Measurements from ENCODE around the gene TXNL4A. TPM values are rescaled to one million over a fixed set of nuclear protein-coding genes. Genes with fewer than 3 reads are reported as not detected.
"Not testable (repeated sequence)": the region's sequence is repeated elsewhere in the genome, so short reads cannot be mapped to it uniquely, and the experiment has no call there.

Gene TXNL4A
- total RNA-seq, 2 experiments from 2014 or later, result 55.0 to 55.7 TPM

DNA sequence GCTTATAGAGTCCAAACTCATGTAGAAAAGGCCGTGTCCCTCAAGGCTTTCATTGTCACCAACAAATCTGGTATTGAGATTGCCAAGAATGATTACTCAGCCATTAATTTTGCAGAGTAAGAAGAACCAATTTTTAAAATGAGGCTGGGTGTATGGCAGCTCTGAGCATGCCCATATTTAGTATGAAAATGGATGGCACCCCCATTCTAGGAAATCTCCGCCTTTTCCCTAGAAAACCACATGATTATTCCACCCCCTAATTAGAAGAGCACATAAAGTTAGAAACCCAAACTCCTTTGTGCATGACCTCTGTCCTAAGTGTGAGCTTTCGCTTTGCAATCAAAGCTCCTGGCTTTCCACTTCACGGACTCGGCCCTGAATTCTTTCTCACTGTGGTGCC lies 14.1 kb upstream of the TXNL4A start:
- Histone ChIP-seq H3K36me3 (ENCODE audit: insufficient read depth, low read length) (no peaks in the 10 kb centered on the region), H3K27me3 (ENCODE audit: control insufficient read depth in 1 of 2, insufficient read depth in 2 of 2, low read length in 2 of 2) (no peaks in the 10 kb centered on the region), H3K4me3 (ENCODE audit: low read length) (no peak overlapping the region), H3K4me1 (ENCODE audit: insufficient read depth, low read length) (no peaks in the 10 kb centered on the region), H3K9me3 (ENCODE audit: control insufficient read depth in 1 of 2, insufficient read depth in 1 of 2, low read length in 2 of 2) (peaks cover 0 to 28% of the 10 kb centered on the region in 2 experiments), H3K27ac (ENCODE audit: low read depth in 1 of 2, low read length in 2 of 2) (no peak overlapping the region)
- no peak overlapping the region for H3K27ac Mint-ChIP-seq
- no peak overlapping the region for H3K4me3 Mint-ChIP-seq
- CTCF ChIA-PET, result no interaction called here
- POLR2A ChIA-PET, result no interaction called here
- DNase-seq (no peak), ATAC-seq (ENCODE audit: poor library complexity) (no peak)
- TF ChIP-seq, protein P1, sequence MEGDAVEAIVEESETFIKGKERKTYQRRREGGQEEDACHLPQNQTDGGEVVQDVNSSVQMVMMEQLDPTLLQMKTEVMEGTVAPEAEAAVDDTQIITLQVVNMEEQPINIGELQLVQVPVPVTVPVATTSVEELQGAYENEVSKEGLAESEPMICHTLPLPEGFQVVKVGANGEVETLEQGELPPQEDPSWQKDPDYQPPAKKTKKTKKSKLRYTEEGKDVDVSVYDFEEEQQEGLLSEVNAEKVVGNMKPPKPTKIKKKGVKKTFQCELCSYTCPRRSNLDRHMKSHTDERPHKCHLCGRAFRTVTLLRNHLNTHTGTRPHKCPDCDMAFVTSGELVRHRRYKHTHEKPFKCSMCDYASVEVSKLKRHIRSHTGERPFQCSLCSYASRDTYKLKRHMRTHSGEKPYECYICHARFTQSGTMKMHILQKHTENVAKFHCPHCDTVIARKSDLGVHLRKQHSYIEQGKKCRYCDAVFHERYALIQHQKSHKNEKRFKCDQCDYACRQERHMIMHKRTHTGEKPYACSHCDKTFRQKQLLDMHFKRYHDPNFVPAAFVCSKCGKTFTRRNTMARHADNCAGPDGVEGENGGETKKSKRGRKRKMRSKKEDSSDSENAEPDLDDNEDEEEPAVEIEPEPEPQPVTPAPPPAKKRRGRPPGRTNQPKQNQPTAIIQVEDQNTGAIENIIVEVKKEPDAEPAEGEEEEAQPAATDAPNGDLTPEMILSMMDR (IDR thresholded peaks at IDR 0.05), result no peak
- H3K4me1 Mint-ChIP-seq (ENCODE audit: low read depth), result no peaks in the 10 kb centered on the region
- intact Hi-C loops (cut with DNase I, micrococcal nuclease), result no loop called here
- peaks cover 7% of the 10 kb centered on the region for H3K9me3 Mint-ChIP-seq
- H3K27me3 Mint-ChIP-seq, result no peaks in the 10 kb centered on the region
- H3K36me3 Mint-ChIP-seq (ENCODE audit: low read depth), result peaks cover 9% of the 10 kb centered on the region

DNA sequence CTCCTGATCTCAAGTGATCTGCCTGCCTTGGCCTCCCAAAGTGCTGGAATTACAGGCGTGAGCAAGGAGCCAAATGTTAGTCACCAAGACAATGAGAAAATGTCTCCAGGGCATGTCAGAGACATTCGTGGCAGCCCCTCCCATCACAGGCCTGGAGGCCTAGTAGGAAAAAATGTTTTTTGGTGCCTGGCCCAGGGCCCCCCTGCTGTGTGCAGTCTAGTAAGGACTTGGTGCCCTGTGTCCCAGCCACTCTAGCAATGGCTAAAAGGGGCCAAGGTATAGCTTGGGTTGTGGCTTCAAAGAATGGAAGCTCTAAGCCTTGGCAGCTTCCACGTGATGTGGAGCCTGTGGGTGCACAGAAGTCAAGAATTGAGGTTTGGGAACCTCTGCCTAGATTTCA lies 12.5 kb upstream of the TXNL4A start:
- Mint-ChIP-seq H3K36me3 (ENCODE audit: low read depth) (peaks cover 9% of the 10 kb centered on the region), H3K4me3 (no peak overlapping the region), H3K4me1 (ENCODE audit: low read depth) (no peaks in the 10 kb centered on the region), H3K27me3 (no peaks in the 10 kb centered on the region), H3K27ac (no peak overlapping the region), H3K9me3 (peaks cover 5% of the 10 kb centered on the region)
- intact Hi-C loops (cut with DNase I, micrococcal nuclease), result no loop called here
- Histone ChIP-seq H3K27ac (ENCODE audit: low read depth in 1 of 2, low read length in 2 of 2) (no peak overlapping the region), H3K4me3 (ENCODE audit: low read length) (no peak overlapping the region), H3K9me3 (ENCODE audit: control insufficient read depth in 1 of 2, insufficient read depth in 1 of 2, low read length in 2 of 2) (peaks cover 0 to 26% of the 10 kb centered on the region in 2 experiments), H3K27me3 (ENCODE audit: control insufficient read depth in 1 of 2, insufficient read depth in 2 of 2, low read length in 2 of 2) (no peaks in the 10 kb centered on the region), H3K4me1 (ENCODE audit: insufficient read depth, low read length) (no peaks in the 10 kb centered on the region), H3K36me3 (ENCODE audit: insufficient read depth, low read length) (no peaks in the 10 kb centered on the region)
- ChIA-PET POLR2A (no interaction called here), CTCF (no interaction called here)
- TF ChIP-seq, protein P1 (IDR thresholded peaks at IDR 0.05), result no peak
- DNase-seq (no peak), ATAC-seq (ENCODE audit: poor library complexity) (no peak)

DNA sequence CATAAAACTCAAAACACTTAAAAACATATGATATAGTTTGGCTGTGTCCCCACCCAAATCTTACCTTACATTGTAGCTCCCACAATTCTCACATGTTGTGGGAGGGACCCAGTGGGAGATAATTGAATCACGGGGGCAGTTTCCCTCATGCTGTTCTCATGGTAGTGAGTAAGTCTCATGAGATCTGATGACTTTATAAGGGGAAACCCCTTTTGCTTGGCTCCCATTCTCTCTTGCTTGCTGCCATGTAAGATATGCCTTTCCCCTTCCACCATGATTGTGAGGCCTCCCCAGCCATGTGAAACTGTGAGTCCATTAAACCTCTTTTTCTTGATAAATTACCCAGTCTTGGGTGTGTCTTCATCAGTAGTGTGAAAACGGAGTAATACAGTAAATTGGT lies 11.3 kb upstream of the TXNL4A start:
- H3K36me3 ChIP-seq (ENCODE audit: insufficient read depth, low read length); H3K4me1 ChIP-seq (ENCODE audit: insufficient read depth, low read length); H3K27me3 ChIP-seq (ENCODE audit: control insufficient read depth in 1 of 2, insufficient read depth in 2 of 2, low read length in 2 of 2); H3K4me3 Mint-ChIP-seq; H3K4me3 ChIP-seq (ENCODE audit: low read length); H3K9me3 Mint-ChIP-seq; H3K27ac Mint-ChIP-seq; intact Hi-C loops (cut with DNase I, micrococcal nuclease); DNase-seq; H3K4me1 Mint-ChIP-seq (ENCODE audit: low read depth); H3K27me3 Mint-ChIP-seq; H3K27ac ChIP-seq (ENCODE audit: low read depth in 1 of 2, low read length in 2 of 2); ATAC-seq (ENCODE audit: poor library complexity); POLR2A ChIA-PET; H3K36me3 Mint-ChIP-seq (ENCODE audit: low read depth); CTCF ChIA-PET: not testable (repeated sequence)
- H3K9me3 ChIP-seq (ENCODE audit: control insufficient read depth in 1 of 2, insufficient read depth in 1 of 2, low read length in 2 of 2), result peaks cover 0 to 22% of the 10 kb centered on the region in 2 experiments

DNA sequence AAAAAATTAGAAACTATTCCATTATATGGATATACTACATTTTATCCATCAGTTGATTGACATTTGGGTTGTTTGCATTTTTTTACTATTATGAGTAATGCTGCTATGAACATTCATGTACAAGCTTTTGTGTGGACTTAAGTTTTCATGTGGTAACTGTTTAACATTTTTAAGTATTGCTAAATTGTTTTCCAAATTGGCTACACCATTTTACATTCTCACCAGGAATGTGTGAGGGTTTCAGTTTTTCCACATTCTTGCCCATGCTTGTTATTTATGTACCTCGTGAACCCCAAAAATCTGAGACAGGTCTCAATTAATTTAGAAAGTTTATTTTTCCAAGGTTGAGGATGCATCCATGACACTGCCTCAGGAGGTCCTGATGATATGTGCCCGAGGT lies 3.1 kb upstream of the TXNL4A start:
- CTCF ChIA-PET, result no interaction called here
- Mint-ChIP-seq H3K27me3 (no peaks in the 10 kb centered on the region), H3K9me3 (no peaks in the 10 kb centered on the region), H3K4me3 (no peak overlapping the region), H3K4me1 (ENCODE audit: low read depth) (peaks cover 14% of the 10 kb centered on the region), H3K27ac (no peak overlapping the region), H3K36me3 (ENCODE audit: low read depth) (peaks cover 16% of the 10 kb centered on the region)
- POLR2A ChIA-PET, result no interaction called here
- no peak overlapping the region for H3K4me3 ChIP-seq (ENCODE audit: low read length)
- intact Hi-C loops (cut with DNase I, micrococcal nuclease), result no loop called here
- no peak overlapping the region for H3K27ac ChIP-seq (ENCODE audit: low read depth in 1 of 2, low read length in 2 of 2)
- H3K4me1 ChIP-seq (ENCODE audit: insufficient read depth, low read length), result peaks cover 13% of the 10 kb centered on the region
- no peaks in the 10 kb centered on the region for H3K36me3 ChIP-seq (ENCODE audit: insufficient read depth, low read length)
- no peak for ATAC-seq (ENCODE audit: poor library complexity)
- no peaks in the 10 kb centered on the region for H3K9me3 ChIP-seq (ENCODE audit: control insufficient read depth in 1 of 2, insufficient read depth in 1 of 2, low read length in 2 of 2)
- H3K27me3 ChIP-seq (ENCODE audit: control insufficient read depth in 1 of 2, insufficient read depth in 2 of 2, low read length in 2 of 2), result no peaks in the 10 kb centered on the region
- no peak for DNase-seq
- TF ChIP-seq, protein P1 (IDR thresholded peaks at IDR 0.05), result no peak

All from CD4-positive, alpha-beta T cell (primary cell).